GM19395 (cell line): ENCODE measurements around the gene SLC6A11.

Experiments
- ATAC-seq: cut with Tn5 transposase; IDR thresholded peaks from one replicate; pipeline ENCODE4 v1.9.1; 2021; ENCODE audit warnings: mild to moderate bottlenecking, moderate library complexity; ENCODE audit not compliant: unreplicated experiment

SLC6A11 gene

GRCh38 chr3:10837849-10838248 lies 21.8 kb downstream of the SLC6A11 start:
- ATAC-seq, result no peak

GRCh38 chr3:10839167-10839566 lies 23.1 kb downstream of the SLC6A11 start:
- no peak for ATAC-seq

DNA sequence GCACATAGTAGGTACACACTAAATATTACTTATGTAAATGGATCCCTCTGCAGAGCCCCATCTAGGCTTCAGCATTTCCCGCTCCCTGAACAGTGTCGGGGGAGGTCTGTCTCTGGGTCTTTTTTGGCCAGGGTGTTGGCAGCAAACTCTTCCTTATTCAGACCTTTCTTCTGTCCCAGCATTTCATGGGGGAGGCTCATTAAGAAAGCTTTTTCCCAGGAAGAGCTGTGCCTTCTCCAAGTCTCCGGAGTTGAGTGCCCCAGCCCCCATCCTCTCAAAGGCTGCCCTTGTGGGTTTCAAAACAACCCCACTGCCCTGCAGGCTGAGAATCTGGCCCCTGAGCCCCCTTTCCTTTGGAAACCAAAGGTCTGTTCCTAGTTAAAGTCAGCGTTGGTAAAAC lies 25.1 kb downstream of the SLC6A11 start:
- ATAC-seq, result no peak

DNA sequence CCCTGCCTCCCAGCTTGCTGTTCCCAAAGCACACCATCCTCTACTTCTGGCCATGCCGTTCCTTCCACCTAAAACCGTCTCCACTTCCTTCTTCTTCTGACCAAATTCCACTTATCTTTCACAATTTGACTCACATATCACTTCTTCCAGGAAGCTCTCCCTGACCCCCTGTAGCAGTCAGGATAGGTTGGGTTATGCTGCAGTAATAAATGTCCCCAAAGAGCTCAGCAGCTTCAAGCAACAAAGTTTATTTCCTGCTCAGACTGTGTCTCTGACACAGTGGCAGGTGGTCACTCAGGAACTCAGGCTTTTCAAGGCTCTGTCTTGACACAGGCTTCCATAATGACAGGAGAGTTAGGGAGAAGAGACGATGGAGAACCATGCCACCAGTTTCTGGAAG lies 27.4 kb downstream of the SLC6A11 start:
- ATAC-seq, result no peak

DNA sequence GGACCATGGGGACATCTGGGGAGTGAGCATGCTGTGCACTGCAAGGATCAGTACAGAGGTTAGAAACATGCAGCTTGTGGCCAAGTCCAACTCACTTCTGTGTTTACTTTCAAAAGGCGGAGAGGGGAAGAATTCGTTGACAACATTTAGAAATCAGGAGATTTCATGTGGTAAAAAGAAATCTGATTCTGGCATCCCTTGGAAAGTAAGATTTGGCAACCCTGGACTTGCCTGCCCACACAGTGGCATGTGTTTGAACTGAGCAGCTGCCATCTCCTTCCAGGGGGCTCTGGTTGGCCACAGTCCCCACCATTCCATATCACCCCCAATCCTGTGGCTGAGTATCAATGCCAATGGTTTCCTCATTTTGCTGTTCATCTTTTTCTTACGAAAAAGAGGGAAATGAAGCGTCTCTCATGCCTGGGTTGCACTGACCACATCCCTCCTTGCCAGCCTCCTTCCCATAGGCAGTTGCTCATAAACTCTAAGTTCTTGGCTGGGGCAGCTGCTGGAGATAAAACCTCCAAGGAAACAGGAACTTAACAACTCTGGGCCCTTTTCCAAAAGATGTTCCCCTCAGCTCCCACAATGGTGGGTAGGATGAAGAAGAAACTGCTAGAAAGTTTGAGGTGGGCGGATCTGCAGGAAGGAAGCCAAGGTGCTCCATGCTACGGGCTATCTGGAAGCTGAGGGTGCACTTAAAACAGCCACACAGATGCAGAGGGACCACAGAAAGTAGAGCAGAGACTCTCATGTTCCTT lies 29.2 kb downstream of the SLC6A11 start:
- ATAC-seq, result no peak

- no peak for ATAC-seq
Measured at GRCh38 chr3:10845839-10846656, 30.0 kb downstream of the SLC6A11 start.

GRCh38 chr3:10846657-10846975 lies 30.6 kb downstream of the SLC6A11 start:
- ATAC-seq, result no peak

DNA sequence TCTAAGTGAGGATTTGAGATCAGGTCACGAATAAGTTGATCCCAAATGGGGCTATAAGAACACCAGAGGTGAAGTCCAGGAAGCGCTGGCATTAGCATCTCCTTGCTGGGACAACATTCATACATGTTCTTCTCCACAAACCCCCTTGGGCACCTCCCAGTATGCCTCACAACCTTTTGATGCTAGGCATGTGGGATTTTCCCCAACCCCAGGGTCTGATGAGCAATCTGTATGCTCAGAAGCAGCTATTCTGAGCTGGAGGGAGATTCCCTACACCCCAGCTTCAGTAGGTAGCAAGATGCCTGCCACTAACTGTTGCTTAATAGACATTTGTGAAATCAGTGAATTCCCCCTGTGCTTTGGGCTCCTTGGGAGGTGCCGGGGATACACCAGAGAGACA lies 32.2 kb downstream of the SLC6A11 start:
- ATAC-seq, result no peak

DNA sequence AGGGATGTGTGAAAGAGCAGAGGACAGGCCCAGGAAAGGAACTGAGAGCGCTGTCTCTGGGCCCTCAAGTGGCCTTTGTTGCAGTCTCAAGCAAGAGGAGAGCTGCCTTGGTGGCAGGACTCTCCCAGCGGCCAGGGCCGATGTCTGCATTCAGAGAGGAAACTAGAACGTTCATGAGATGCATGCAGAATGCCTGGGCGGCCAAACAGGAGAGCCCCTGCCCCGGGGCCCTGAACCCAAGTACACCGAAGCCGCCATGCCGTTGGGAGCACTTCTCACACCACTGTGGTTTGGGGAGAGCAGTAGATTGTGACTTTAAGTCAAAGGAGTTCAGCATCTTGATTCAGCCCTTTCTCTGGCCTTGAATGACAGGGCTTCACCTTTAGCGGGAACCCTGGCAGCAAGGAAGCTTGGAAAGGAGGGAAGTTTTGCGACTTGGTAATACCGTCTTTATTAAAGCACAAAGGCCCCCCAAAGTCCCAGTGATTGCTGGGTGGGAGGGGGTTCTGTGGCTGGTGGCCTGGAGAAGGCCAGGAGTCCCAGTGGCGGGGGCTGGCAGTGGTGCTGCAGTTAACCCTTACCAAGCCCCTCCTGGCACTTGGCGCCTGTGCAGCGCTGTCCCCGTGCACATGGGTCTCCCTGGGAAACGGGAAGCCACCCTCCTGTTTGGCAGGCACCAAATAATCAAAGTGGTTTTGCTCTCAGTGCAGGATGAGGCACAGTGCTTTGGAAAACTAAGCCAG lies 36.2 kb downstream of the SLC6A11 start:
- no peak for ATAC-seq

- ATAC-seq, result no peak
Measured at GRCh38 chr3:10855083-10855870, 39.2 kb downstream of the SLC6A11 start.

GRCh38 chr3:10855871-10856662 lies 40.0 kb downstream of the SLC6A11 start:
- ATAC-seq, result no peak

GRCh38 chr3:10857235-10857634 lies 41.2 kb downstream of the SLC6A11 start:
- no peak for ATAC-seq

GRCh38 chr3:10858091-10858490 lies 42.1 kb downstream of the SLC6A11 start:
- no peak for ATAC-seq

DNA sequence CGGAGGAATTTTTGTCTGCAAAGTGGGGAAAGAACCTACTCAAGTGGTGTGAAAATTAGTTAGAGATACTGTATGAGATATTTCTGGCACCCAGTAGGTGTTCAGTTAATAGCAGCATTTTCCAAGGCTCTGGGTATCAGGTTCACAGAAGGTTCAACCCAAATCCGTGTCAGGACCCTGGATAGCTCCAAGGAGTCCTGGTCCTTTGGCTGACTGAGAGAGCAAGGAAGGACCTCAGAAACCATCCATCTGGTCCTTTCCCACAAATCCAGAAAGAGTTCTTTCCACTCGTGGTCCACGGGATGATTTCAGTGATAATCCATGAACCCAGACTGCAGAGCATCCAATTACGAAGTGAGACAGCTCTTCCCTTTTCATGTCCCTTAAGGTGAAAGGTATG lies 51.4 kb downstream of the SLC6A11 start:
- no peak for ATAC-seq

GRCh38 chr3:10869460-10869859 lies 53.4 kb downstream of the SLC6A11 start:
- ATAC-seq, result no peak

GRCh38 chr3:10870296-10870695 lies 54.3 kb downstream of the SLC6A11 start:
- no peak for ATAC-seq

GRCh38 chr3:10873415-10873814 lies 57.4 kb downstream of the SLC6A11 start:
- ATAC-seq, result no peak

GRCh38 chr3:10875914-10876313 lies 59.9 kb downstream of the SLC6A11 start:
- ATAC-seq, result no peak

DNA sequence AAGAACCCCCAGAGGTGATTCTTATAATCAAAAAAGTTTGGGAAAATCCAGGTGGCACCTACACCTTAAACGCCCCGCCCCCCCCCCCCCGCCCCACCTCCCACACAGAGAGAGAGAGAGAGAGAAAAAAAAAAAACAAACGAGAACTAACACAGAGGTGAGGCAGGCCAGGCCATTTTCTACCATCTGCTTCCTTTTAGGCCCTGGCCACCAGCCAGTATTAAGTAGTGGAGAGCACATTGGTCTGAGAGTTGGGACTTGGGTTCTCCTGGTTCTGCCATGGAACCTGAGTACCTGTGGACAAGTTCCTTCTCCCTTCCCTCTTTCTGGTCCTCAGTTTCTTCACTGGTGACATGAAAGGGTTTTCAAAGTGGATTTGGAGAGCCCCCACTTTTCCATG lies 60.6 kb downstream of the SLC6A11 start:
- no peak for ATAC-seq

- ATAC-seq, result no peak
Measured at GRCh38 chr3:10882851-10883250, 66.8 kb downstream of the SLC6A11 start.
